OCI-LY7 (cell line): ENCODE measurements around the gene SCPEP1. TPM values are rescaled to one million over a fixed set of nuclear protein-coding genes. Genes with fewer than 3 reads are reported as not detected.

Source experiments
- BruUV-seq: library from RNA; stranded (reverse); fragments of 400-500 nt; replicated peaks from 2 replicates; lab custom pipeline; 2021; lab: Mats Ljungman, UMichigan
- CTCF ChIA-PET: fragments of 300-600 bp; sonication (Branson Sonifier 250); formaldehyde crosslinking; loops from one replicate; lab custom pipeline; 2022; ENCODE audit warnings: antibody characterized with exemption; ENCODE audit not compliant: unreplicated experiment; lab: Charles Lee
- POLR2A ChIA-PET: fragments of 300-600 bp; sonication (Branson Sonifier 250); formaldehyde crosslinking; loops from one replicate; lab custom pipeline; 2022; ENCODE audit warnings: antibody characterized with exemption; lab: Charles Lee
- DNase-seq: peaks from one replicate; pipeline ENCODE4 v3.0.0-alpha.2; 2015; ENCODE audit warnings: low spot score
- H2AFZ ChIP-seq: fragments of 200-600 bp; sonication (generic), shearing (Covaris generic); 2 replicates; pipeline ENCODE4 v1.6.1; 2014; ENCODE audit warnings: mild to moderate bottlenecking, antibody characterized with exemption, low read length, moderate library complexity
- H3K27ac ChIP-seq: fragments of 200-600 bp; sonication (generic); 2 replicates; pipeline ENCODE4 v1.5.1; 2014; ENCODE audit warnings: mixed run types, low read depth, mild to moderate bottlenecking, moderate library complexity, low read length, inconsistent platforms; ENCODE audit not compliant: poor library complexity, severe bottlenecking
- H3K36me3 ChIP-seq: fragments of 200-600 bp; sonication (generic); 2 replicates; pipeline ENCODE4 v1.6.1; 2014; ENCODE audit warnings: mild to moderate bottlenecking, antibody characterized with exemption, low read length, moderate library complexity, mixed read lengths; ENCODE audit not compliant: insufficient read depth
- H3K4me1 ChIP-seq: fragments of 200-600 bp; sonication (generic); 2 replicates; pipeline ENCODE4 v1.5.1; 2014; ENCODE audit warnings: mild to moderate bottlenecking, low read length; ENCODE audit not compliant: insufficient read depth, poor library complexity, severe bottlenecking
- H3K4me2 ChIP-seq: fragments of 200-600 bp; sonication (generic); 2 replicates; pipeline ENCODE4 v1.6.1; 2014; ENCODE audit warnings: mild to moderate bottlenecking, low read length
- H3K4me3 ChIP-seq: fragments of 200-600 bp; sonication (generic); 2 replicates; pipeline ENCODE4 v1.5.1; 2014; ENCODE audit warnings: mild to moderate bottlenecking, low read depth, low read length; ENCODE audit not compliant: poor library complexity, severe bottlenecking
- H3K79me2 ChIP-seq: fragments of 200-600 bp; sonication (generic); 2 replicates; pipeline ENCODE4 v1.6.1; 2016; ENCODE audit warnings: low read depth, mild to moderate bottlenecking, low read length, moderate library complexity, mixed read lengths; ENCODE audit not compliant: insufficient read depth
- H3K9me2 ChIP-seq: fragments of 200-600 bp; sonication (generic); 2 replicates; pipeline ENCODE4 v1.6.1; 2016; ENCODE audit warnings: mild to moderate bottlenecking, low read length, mixed read lengths; ENCODE audit not compliant: insufficient read depth
- H3K9me3 ChIP-seq: fragments of 200-600 bp; sonication (generic); 2 replicates; pipeline ENCODE4 v1.6.1; 2014; ENCODE audit warnings: mild to moderate bottlenecking, mixed run types, low read length, mixed read lengths
- H4K20me1 ChIP-seq: fragments of 200-600 bp; sonication (generic); 2 replicates; pipeline ENCODE4 v1.6.1; 2014; ENCODE audit warnings: mild to moderate bottlenecking, antibody characterized with exemption, low read length, moderate library complexity, mixed read lengths; ENCODE audit not compliant: insufficient read depth
- EZH2phosphoT487 ChIP-seq: fragments of 200-600 bp; sonication (generic); IDR thresholded peaks from 2 replicates; pipeline ENCODE4 v1.6.1; 2018; ENCODE audit warnings: low read depth, borderline replicate concordance, mild to moderate bottlenecking, mixed run types, antibody characterized with exemption, low read length, moderate library complexity, mixed read lengths
- intact Hi-C: fragments of 100-400 bp; cut with micrococcal nuclease; formaldehyde crosslinking; loops from one replicate; pipeline ENCODE4 v1.10.0; 2022; ENCODE audit not compliant: unreplicated experiment
- total RNA-seq, 2 experiments: library from RNA; depleted of rRNA in 1 of 2; stranded (reverse); fragments of >200 nt in 1 of 2; shearing (Covaris generic) in 1 of 2; gene quantifications; 2 replicates each; pipeline ENCODE4 v1.2.3, GENCODE V29; 2014 to 2022
- TF ChIP-seq, protein P1 (sequence below): fragments of 200-600 bp; sonication (generic); conservative IDR thresholded peaks from 2 replicates; pipeline ENCODE4 v1.5.1; 2014; ENCODE audit warnings: mild to moderate bottlenecking, antibody characterized with exemption, low read length, moderate library complexity, mixed read lengths

Gene SCPEP1
- total RNA-seq, 2 experiments from 2014 or later: 43.0 to 48.2 TPM

DNA sequence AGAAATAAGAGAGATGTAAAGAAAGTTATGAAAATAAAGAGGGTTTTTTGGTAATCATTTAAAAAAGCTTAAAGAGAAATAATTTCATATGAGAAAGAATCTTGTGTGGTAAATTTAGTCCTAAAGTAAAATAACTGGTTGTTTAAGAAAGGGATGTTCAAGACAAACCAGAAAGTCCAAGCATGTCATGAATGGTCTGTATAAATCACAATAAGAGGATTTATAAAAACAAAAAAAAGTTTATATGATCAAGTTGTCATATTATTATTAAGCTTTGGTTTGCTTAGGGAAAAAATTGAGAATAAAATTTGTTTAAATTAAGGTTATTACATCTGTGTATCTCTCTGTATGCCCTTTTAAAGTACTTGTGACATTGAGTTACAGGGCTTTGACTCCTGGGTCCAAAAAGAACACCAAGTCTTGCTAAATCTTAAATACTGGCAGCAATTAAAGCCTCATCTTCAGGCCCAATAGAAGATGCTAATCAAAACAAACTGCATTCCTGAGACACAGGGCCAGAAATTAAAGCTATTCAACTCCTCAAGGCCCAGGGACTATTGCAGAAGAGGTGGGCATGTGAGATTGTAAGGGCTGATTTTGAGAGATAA lies 48.5 kb upstream of the SCPEP1 start:
- Histone ChIP-seq H3K4me1 (no peaks in the 10 kb centered on the region), H3K4me3 (no peak overlapping the region), H3K4me2 (no peak overlapping the region), H3K9me3 (peaks cover 28% of the 10 kb centered on the region), H4K20me1 (no peaks in the 10 kb centered on the region), H3K9me2 (no peaks in the 10 kb centered on the region), H3K36me3 (peaks cover 16% of the 10 kb centered on the region), H2AFZ (no peak overlapping the region), H3K27ac (no peak overlapping the region), H3K79me2 (no peaks in the 10 kb centered on the region)
- BruUV-seq: no TSS peak
- ChIA-PET CTCF (no interaction called here), POLR2A (interaction anchor here (0.7 kb wide), 2 partner anchors 150 to 1666 kb away, joined by 3 to 4 read pairs; no protein-coding TSS in a partner anchor)
- intact Hi-C loops: no loop called here
- peak; percentile 57 for DNase-seq
- TF ChIP-seq, protein P1, sequence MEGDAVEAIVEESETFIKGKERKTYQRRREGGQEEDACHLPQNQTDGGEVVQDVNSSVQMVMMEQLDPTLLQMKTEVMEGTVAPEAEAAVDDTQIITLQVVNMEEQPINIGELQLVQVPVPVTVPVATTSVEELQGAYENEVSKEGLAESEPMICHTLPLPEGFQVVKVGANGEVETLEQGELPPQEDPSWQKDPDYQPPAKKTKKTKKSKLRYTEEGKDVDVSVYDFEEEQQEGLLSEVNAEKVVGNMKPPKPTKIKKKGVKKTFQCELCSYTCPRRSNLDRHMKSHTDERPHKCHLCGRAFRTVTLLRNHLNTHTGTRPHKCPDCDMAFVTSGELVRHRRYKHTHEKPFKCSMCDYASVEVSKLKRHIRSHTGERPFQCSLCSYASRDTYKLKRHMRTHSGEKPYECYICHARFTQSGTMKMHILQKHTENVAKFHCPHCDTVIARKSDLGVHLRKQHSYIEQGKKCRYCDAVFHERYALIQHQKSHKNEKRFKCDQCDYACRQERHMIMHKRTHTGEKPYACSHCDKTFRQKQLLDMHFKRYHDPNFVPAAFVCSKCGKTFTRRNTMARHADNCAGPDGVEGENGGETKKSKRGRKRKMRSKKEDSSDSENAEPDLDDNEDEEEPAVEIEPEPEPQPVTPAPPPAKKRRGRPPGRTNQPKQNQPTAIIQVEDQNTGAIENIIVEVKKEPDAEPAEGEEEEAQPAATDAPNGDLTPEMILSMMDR: no peak
- TF ChIP-seq EZH2phosphoT487: no peak

DNA sequence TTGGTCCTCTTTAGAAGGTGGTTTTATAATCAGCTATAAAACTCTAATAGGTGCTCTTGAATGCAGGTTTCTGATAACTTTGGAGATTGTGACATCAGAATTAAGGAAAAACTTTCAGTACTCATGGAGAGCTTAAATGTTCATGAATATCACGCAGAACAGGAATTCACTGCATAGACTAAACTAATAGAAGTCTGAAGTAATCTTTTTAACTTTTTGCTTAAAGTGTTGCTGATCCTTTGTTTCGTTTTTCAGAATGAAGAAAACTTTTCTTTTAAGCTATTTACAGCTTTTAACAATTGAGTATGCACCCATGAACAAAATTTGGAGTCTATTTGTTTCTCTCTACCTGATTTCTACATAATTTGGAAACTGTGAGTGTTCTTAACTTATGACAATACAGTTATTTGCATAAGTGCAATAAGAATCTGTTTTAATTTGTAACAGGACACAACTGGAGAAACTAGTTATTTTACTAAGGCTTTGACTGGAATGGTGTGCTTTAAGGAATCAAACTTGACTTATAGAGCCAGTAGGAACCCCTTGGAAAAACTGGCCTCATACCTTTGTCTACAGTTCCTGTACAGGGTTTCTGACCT lies 47.1 kb upstream of the SCPEP1 start:
- H2AFZ ChIP-seq: no peak overlapping the region
- ChIA-PET CTCF (no interaction called here), POLR2A (interaction anchor here (0.6 to 0.7 kb wide), 2 partner anchors 34 to 154 kb away, joined by 3 read pairs; partner anchors contain the start of gene AKAP1)
- DNase-seq: no peak
- no peaks in the 10 kb centered on the region for H3K9me2 ChIP-seq
- no peaks in the 10 kb centered on the region for H3K4me1 ChIP-seq
- H3K4me2 ChIP-seq: no peak overlapping the region
- no peak overlapping the region for H3K4me3 ChIP-seq
- BruUV-seq: no TSS peak
- H3K79me2 ChIP-seq: no peaks in the 10 kb centered on the region
- no peak overlapping the region for H3K27ac ChIP-seq
- H3K9me3 ChIP-seq: peaks cover 28% of the 10 kb centered on the region
- intact Hi-C loops: no loop called here
- TF ChIP-seq EZH2phosphoT487: no peak
- TF ChIP-seq, protein P1: no peak
- peaks cover 29% of the 10 kb centered on the region for H3K36me3 ChIP-seq
- H4K20me1 ChIP-seq: no peaks in the 10 kb centered on the region
